ENCODE data around the gene RSPH10B2.
"Not testable (repeated sequence)": the region's sequence is repeated elsewhere in the genome, so short reads cannot be mapped to it uniquely, and the experiment has no call there.

GRCh38 chr7:6781581-6781980 lies 27.7 kb downstream of the RSPH10B2 start:
- TF ChIP-seq POLR2AphosphoS5 (IDR thresholded peaks at IDR 0.05; ENCODE audit: borderline replicate concordance, low read depth, low read length); EZH2 (IDR thresholded peaks at IDR 0.05): not testable (repeated sequence)

Measured in SK-N-MC (cell line).